C1 segment of cervical spinal cord (tissue), 14 donors: ENCODE data around the gene ATRNL1.
"Not testable (repeated sequence)": the region's sequence is repeated elsewhere in the genome, so short reads cannot be mapped to it uniquely, and the experiment has no call there.

Experiments
- DNase-seq, 14 donors: peaks; one replicate each; lab custom pipeline; 2025; lab: John Stamatoyannopoulos, UW

ATRNL1 gene

GRCh38 chr10:115219203-115219602, 126.0 kb downstream of the ATRNL1 start:
- no peak for DNase-seq

GRCh38 chr10:115222039-115222438, 128.9 kb downstream of the ATRNL1 start:
- DNase-seq: no peak

- no peak for DNase-seq
These were observed 146.6 kb downstream of the ATRNL1 start for GRCh38 chr10:115239761-115240160.

- DNase-seq: no peak
These were observed 157.6 kb downstream of the ATRNL1 start for GRCh38 chr10:115250784-115251183.

GRCh38 chr10:115253765-115254164, 160.6 kb downstream of the ATRNL1 start:
- not testable (repeated sequence) for DNase-seq

GRCh38 chr10:115272482-115272881, 179.3 kb downstream of the ATRNL1 start:
- no peak for DNase-seq

GRCh38 chr10:115278294-115278693, 185.1 kb downstream of the ATRNL1 start:
- no peak for DNase-seq

- no peak for DNase-seq
These were observed 202.1 kb downstream of the ATRNL1 start for GRCh38 chr10:115295213-115295805.

GRCh38 chr10:115300080-115300479, 206.9 kb downstream of the ATRNL1 start:
- DNase-seq: no peak

- not testable (repeated sequence) for DNase-seq
These were observed 226.5 kb downstream of the ATRNL1 start for GRCh38 chr10:115319669-115320068.

- DNase-seq: no peak
These were observed 228.2 kb downstream of the ATRNL1 start for GRCh38 chr10:115321360-115321759.

GRCh38 chr10:115328331-115328730, 235.2 kb downstream of the ATRNL1 start:
- no peak for DNase-seq

- DNase-seq: no peak
These were observed 242.2 kb downstream of the ATRNL1 start for GRCh38 chr10:115335366-115335765.

- DNase-seq: no peak
These were observed 262.1 kb downstream of the ATRNL1 start for GRCh38 chr10:115355162-115355760.

- not testable (repeated sequence) for DNase-seq
These were observed 274.8 kb downstream of the ATRNL1 start for GRCh38 chr10:115367920-115368319.

GRCh38 chr10:115379064-115379463, 285.9 kb downstream of the ATRNL1 start:
- no peak for DNase-seq

- DNase-seq: no peak
These were observed 291.5 kb downstream of the ATRNL1 start for GRCh38 chr10:115384665-115385064.

GRCh38 chr10:115390607-115391006, 297.4 kb downstream of the ATRNL1 start:
- no peak for DNase-seq

GRCh38 chr10:115398026-115398425, 304.9 kb downstream of the ATRNL1 start:
- DNase-seq: no peak

GRCh38 chr10:115402699-115403098, 309.5 kb downstream of the ATRNL1 start:
- no peak for DNase-seq

GRCh38 chr10:115405838-115406237, 312.7 kb downstream of the ATRNL1 start:
- not testable (repeated sequence) for DNase-seq

GRCh38 chr10:115409347-115409746, 316.2 kb downstream of the ATRNL1 start:
- no peak for DNase-seq

GRCh38 chr10:115417585-115418265, 324.6 kb downstream of the ATRNL1 start:
- no peak for DNase-seq
